Natural killer cell treated with Interleukin-12 subunit alpha and Interleukin-12 subunit beta and Interleukin-15 and Interleukin-18, amount 100 ng/mL, for 72 hours (primary cell): ENCODE data around the gene COQ8A. TPM values are rescaled to one million over a fixed set of nuclear protein-coding genes. Genes with fewer than 3 reads are reported as not detected.

Experiments
- ATAC-seq, 2 donors: fragments of 150-1000 bp; cut with Tn5 transposase in 1 of 2; sonication (Bioruptor Pico), chemical (Tn5 transposase) in 1 of 2; 2 replicates each; pipeline ENCODE4 v1.10.0; 2021
- DNase-seq: peaks from one replicate; pipeline ENCODE4 v3.0.0; 2022; ENCODE audit warnings: low spot score
- H3K27ac Mint-ChIP-seq, 2 donors: 1 replicate in 1 of 2; 2 replicates in 1 of 2; pipeline ENCODE4 v1.8.0; 2022; ENCODE audit warnings: mixed read lengths in 2 of 2, mild to moderate bottlenecking in 1 of 2, moderate library complexity in 1 of 2
- H3K27me3 Mint-ChIP-seq, 2 donors: 1 replicate in 1 of 2; 2 replicates in 1 of 2; pipeline ENCODE4 v1.8.0; 2022; ENCODE audit warnings: mixed read lengths in 2 of 2
- H3K36me3 Mint-ChIP-seq: one replicate; pipeline ENCODE4 v1.8.0; 2022; ENCODE audit warnings: mixed read lengths
- H3K4me1 Mint-ChIP-seq, 2 donors: 1 replicate in 1 of 2; 2 replicates in 1 of 2; pipeline ENCODE4 v1.8.0; 2022; ENCODE audit warnings: low read depth in 2 of 2, mixed read lengths in 2 of 2, mild to moderate bottlenecking in 1 of 2
- H3K4me3 Mint-ChIP-seq: one replicate; pipeline ENCODE4 v1.8.0; 2022; ENCODE audit warnings: mixed read lengths
- H3K9me3 Mint-ChIP-seq: 2 replicates; pipeline ENCODE4 v1.8.0; 2022; ENCODE audit warnings: mixed read lengths
- total RNA-seq, 2 donors: library from RNA; stranded (reverse); gene quantifications; one replicate each; pipeline ENCODE4 v1.2.3, GENCODE V29; 2022

Gene COQ8A
- total RNA-seq, 2 donors from 2014 or later, result 12.3 to 28.4 TPM

- Mint-ChIP-seq H3K4me3 (no peak overlapping the region), H3K27me3 (no peaks in the 10 kb centered on the region), H3K9me3 (peaks cover 6% of the 10 kb centered on the region), H3K4me1 (peaks cover 6 to 8% of the 10 kb centered on the region in 2 donors), H3K36me3 (peaks cover 9% of the 10 kb centered on the region), H3K27ac (no peak overlapping the region)
- ATAC-seq, result no peak
- DNase-seq, result no peak
These were observed 35.5 kb downstream of the COQ8A start for GRCh38 chr1:226975259-226976250.

- H3K4me3 Mint-ChIP-seq, result no peak overlapping the region
- no peak for ATAC-seq
These were observed 36.3 kb downstream of the COQ8A start for GRCh38 chr1:226976276-226976977.

GRCh38 chr1:226976978-226977642 lies 37.0 kb downstream of the COQ8A start:
- H3K27me3 Mint-ChIP-seq, result no peaks in the 10 kb centered on the region
- no peak overlapping the region for H3K27ac Mint-ChIP-seq
- H3K4me1 Mint-ChIP-seq, result peaks cover under 1 to 3% of the 10 kb centered on the region in 2 donors
- no peaks in the 10 kb centered on the region for H3K9me3 Mint-ChIP-seq
- H3K36me3 Mint-ChIP-seq, result peaks cover 2% of the 10 kb centered on the region
- H3K4me3 Mint-ChIP-seq, result no peak overlapping the region
- peak; percentile 45 for DNase-seq
- no peak for ATAC-seq

More at GRCh38 chr1:226976276-226976977, 36.3 kb downstream of the COQ8A start:
- H3K9me3 Mint-ChIP-seq, result peaks cover 6% of the 10 kb centered on the region
- H3K36me3 Mint-ChIP-seq, result peaks cover 9% of the 10 kb centered on the region
- no peak for DNase-seq
- no peak overlapping the region for H3K27ac Mint-ChIP-seq
- H3K4me1 Mint-ChIP-seq, result peaks cover 6 to 8% of the 10 kb centered on the region in 2 donors
- H3K27me3 Mint-ChIP-seq, result no peaks in the 10 kb centered on the region

GRCh38 chr1:226977643-226978431 lies 37.7 kb downstream of the COQ8A start:
- Mint-ChIP-seq H3K27ac (no peak overlapping the region), H3K4me3 (no peak overlapping the region), H3K27me3 (no peaks in the 10 kb centered on the region), H3K36me3 (no peaks in the 10 kb centered on the region), H3K4me1 (peaks cover 0 to 3% of the 10 kb centered on the region in 2 donors), H3K9me3 (no peaks in the 10 kb centered on the region)
- DNase-seq (no peak), ATAC-seq (peak in 1 of 2 donors; percentile 22)

GRCh38 chr1:226978432-226979114 lies 38.5 kb downstream of the COQ8A start:
- DNase-seq (no peak), ATAC-seq (no peak)
- Mint-ChIP-seq H3K36me3 (no peaks in the 10 kb centered on the region), H3K4me1 (peaks cover 0 to 3% of the 10 kb centered on the region in 2 donors), H3K27me3 (no peaks in the 10 kb centered on the region), H3K4me3 (no peak overlapping the region), H3K9me3 (no peaks in the 10 kb centered on the region), H3K27ac (no peak overlapping the region)

- Mint-ChIP-seq H3K9me3 (no peaks in the 10 kb centered on the region), H3K4me1 (peaks cover 0 to 3% of the 10 kb centered on the region in 2 donors), H3K27me3 (no peaks in the 10 kb centered on the region), H3K4me3 (no peak overlapping the region), H3K36me3 (no peaks in the 10 kb centered on the region), H3K27ac (no peak overlapping the region)
- ATAC-seq (no peak), DNase-seq (no peak)
These were observed 39.0 kb downstream of the COQ8A start for GRCh38 chr1:226979115-226979516.

GRCh38 chr1:226979517-226980121 lies 39.5 kb downstream of the COQ8A start:
- H3K36me3 Mint-ChIP-seq, result no peaks in the 10 kb centered on the region
- no peak overlapping the region for H3K4me3 Mint-ChIP-seq
- peaks cover 0 to 3% of the 10 kb centered on the region in 2 donors for H3K4me1 Mint-ChIP-seq
- no peaks in the 10 kb centered on the region for H3K9me3 Mint-ChIP-seq
- ATAC-seq (no peak), DNase-seq (no peak)
- no peaks in the 10 kb centered on the region for H3K27me3 Mint-ChIP-seq
- H3K27ac Mint-ChIP-seq, result no peak overlapping the region

GRCh38 chr1:226980122-226980560 lies 40.0 kb downstream of the COQ8A start:
- no peaks in the 10 kb centered on the region for H3K4me1 Mint-ChIP-seq
- H3K4me3 Mint-ChIP-seq, result no peak overlapping the region
- no peaks in the 10 kb centered on the region for H3K27me3 Mint-ChIP-seq
- no peaks in the 10 kb centered on the region for H3K36me3 Mint-ChIP-seq
- no peak for DNase-seq
- no peaks in the 10 kb centered on the region for H3K9me3 Mint-ChIP-seq
- H3K27ac Mint-ChIP-seq, result no peak overlapping the region
- ATAC-seq, result no peak

GRCh38 chr1:226980565-226981385 lies 40.7 kb downstream of the COQ8A start:
- no peaks in the 10 kb centered on the region for H3K36me3 Mint-ChIP-seq
- no peaks in the 10 kb centered on the region for H3K27me3 Mint-ChIP-seq
- DNase-seq (no peak), ATAC-seq (no peak)
- H3K4me1 Mint-ChIP-seq, result no peaks in the 10 kb centered on the region
- no peaks in the 10 kb centered on the region for H3K9me3 Mint-ChIP-seq
- no peak overlapping the region for H3K4me3 Mint-ChIP-seq
- H3K27ac Mint-ChIP-seq, result no peak overlapping the region

GRCh38 chr1:226981386-226981817 lies 41.3 kb downstream of the COQ8A start:
- no peak overlapping the region for H3K4me3 Mint-ChIP-seq
- H3K4me1 Mint-ChIP-seq, result no peaks in the 10 kb centered on the region
- DNase-seq, result no peak
- no peaks in the 10 kb centered on the region for H3K9me3 Mint-ChIP-seq
- ATAC-seq, result no peak
- H3K36me3 Mint-ChIP-seq, result no peaks in the 10 kb centered on the region
- H3K27me3 Mint-ChIP-seq, result no peaks in the 10 kb centered on the region
- H3K27ac Mint-ChIP-seq, result no peak overlapping the region

- no peaks in the 10 kb centered on the region for H3K36me3 Mint-ChIP-seq
- no peak overlapping the region for H3K4me3 Mint-ChIP-seq
- H3K9me3 Mint-ChIP-seq, result no peaks in the 10 kb centered on the region
- DNase-seq, result no peak
- no peak for ATAC-seq
- no peak overlapping the region for H3K27ac Mint-ChIP-seq
- no peaks in the 10 kb centered on the region for H3K4me1 Mint-ChIP-seq
- no peaks in the 10 kb centered on the region for H3K27me3 Mint-ChIP-seq
These were observed 41.7 kb downstream of the COQ8A start for GRCh38 chr1:226981838-226982237.
